ENCODE measurements around the gene ZNF420. TPM values are rescaled to one million over a fixed set of nuclear protein-coding genes. Genes with fewer than 3 reads are reported as not detected.
"Not testable (repeated sequence)": the region's sequence is repeated elsewhere in the genome, so short reads cannot be mapped to it uniquely, and the experiment has no call there.

The ZNF420 gene
- total RNA-seq = 8.7 and 10.3 TPM in 2 replicates
- polyA plus RNA-seq = 8.3 and 13.9 TPM in 2 replicates

DNA sequence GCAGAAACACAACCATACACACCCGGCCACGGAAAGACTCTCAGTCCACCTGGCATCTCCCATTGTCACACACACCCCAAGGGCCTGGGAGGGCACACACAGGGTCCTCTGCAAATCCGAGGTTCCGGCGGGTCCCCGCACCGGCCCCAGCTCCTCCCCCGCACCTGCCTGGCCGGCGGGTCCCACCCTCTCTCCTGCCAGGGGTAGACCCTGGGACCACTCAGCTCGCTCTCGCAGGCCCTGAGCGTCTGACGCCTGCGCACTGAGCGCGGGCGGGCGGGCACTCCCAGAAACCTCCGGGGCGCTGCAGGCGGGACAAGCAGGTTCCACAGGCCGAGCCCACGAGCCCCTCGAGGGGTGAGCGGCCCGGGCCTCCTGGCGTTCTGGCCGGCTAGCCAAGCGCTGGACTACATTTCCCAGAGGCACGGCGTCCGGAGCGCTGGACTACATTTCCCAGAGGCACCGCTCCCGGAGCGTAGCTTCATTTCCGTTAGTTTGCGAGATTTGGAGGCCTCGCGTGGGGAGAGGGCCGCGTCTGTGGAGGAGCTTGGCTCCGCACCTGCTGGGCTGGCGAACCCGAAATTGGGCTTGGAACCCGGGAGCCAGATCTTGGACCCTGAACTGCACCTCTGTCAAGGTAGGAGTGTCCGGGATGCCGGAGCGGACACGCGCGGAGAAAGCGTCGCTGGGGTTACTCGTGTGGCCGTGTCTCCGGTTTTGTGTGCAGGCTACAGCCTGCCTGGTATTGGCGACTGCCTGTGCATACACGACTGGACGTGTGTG is at the start of gene ZNF420:
ZNF420 (plus strand) TSS at position 500 of the 783 bp plus-strand sequence. CDS start 10,686 bp downstream, outside the sequence.
- H3K36me3 ChIP-seq = no peaks in the 10 kb centered on the region

DNA sequence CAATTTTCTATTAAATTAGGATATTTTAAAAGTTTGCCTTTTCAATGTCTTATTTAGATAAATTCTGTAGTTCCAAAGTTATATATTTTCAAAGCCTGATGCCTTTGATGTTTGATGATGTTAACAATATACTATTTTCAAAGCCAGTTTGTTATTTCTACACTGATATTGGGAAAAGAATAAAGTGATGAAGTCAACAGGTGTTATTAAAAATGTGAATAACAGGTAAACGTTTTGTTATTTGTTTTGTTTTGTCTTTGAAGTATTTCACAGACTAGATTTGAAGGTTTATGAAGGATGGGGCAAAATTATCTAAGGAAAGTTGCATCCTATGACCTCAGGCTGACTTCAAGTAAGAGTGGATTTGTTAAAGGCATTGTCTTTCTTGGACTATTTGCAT is 33.1 kb upstream of the ZNF420 start:
- no peaks in the 10 kb centered on the region for H3K9me3 ChIP-seq (ENCODE audit: low read depth)
- TF ChIP-seq, protein P1, sequence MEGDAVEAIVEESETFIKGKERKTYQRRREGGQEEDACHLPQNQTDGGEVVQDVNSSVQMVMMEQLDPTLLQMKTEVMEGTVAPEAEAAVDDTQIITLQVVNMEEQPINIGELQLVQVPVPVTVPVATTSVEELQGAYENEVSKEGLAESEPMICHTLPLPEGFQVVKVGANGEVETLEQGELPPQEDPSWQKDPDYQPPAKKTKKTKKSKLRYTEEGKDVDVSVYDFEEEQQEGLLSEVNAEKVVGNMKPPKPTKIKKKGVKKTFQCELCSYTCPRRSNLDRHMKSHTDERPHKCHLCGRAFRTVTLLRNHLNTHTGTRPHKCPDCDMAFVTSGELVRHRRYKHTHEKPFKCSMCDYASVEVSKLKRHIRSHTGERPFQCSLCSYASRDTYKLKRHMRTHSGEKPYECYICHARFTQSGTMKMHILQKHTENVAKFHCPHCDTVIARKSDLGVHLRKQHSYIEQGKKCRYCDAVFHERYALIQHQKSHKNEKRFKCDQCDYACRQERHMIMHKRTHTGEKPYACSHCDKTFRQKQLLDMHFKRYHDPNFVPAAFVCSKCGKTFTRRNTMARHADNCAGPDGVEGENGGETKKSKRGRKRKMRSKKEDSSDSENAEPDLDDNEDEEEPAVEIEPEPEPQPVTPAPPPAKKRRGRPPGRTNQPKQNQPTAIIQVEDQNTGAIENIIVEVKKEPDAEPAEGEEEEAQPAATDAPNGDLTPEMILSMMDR (IDR thresholded peaks at IDR 0.05; ENCODE audit: low read depth, low read length) = no peak
- H3K36me3 ChIP-seq = no peaks in the 10 kb centered on the region

More for the DNA sequence above, at the start of gene ZNF420:
- H3K4me3 ChIP-seq = peak within 1 kb of the TSS; percentile 82
- H3K27ac ChIP-seq = peak within 1 kb of the TSS; percentile 74
- TF ChIP-seq, protein P1 (IDR thresholded peaks at IDR 0.05; ENCODE audit: low read depth, low read length) = no peak
- peaks cover 3% of the 10 kb centered on the region for H3K27me3 ChIP-seq
- H3K9me3 ChIP-seq (ENCODE audit: low read depth) = no peaks in the 10 kb centered on the region
- H3K4me1 ChIP-seq (ENCODE audit: low read depth) = peaks cover 4% of the 10 kb centered on the region
- peak; percentile 98 for DNase-seq (ENCODE audit: low read depth in 1 of 2, low spot score in 1 of 2)

DNA sequence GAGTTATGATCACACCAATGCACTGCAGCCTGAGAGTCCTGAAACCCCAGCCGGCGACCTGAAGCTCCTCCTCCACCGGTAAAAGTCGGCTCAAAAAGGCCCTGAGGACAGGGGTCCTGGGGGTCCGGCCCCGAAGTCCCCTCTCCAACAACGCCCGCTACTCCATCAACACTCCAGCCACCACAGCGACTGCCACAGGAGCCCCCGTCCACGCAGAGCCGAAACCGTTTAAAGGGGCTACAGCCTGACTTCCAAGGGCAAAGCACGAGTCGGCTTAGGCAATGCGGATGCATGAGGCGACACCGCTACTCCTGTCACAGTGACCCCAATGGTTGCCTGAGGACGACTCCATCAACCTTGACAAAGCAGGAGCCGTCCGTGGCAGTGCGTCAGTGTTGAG is 22.9 kb upstream of the ZNF420 start:
- no peak overlapping the region for H3K27ac ChIP-seq
- TF ChIP-seq, protein P1 (IDR thresholded peaks at IDR 0.05; ENCODE audit: low read depth, low read length) = no peak
- H3K4me3 ChIP-seq = no peak overlapping the region
- no peaks in the 10 kb centered on the region for H3K36me3 ChIP-seq
- DNase-seq (ENCODE audit: low read depth in 1 of 2, low spot score in 1 of 2) = no peak
- no peaks in the 10 kb centered on the region for H3K27me3 ChIP-seq
- no peaks in the 10 kb centered on the region for H3K9me3 ChIP-seq (ENCODE audit: low read depth)
- H3K4me1 ChIP-seq (ENCODE audit: low read depth) = no peaks in the 10 kb centered on the region

More for the DNA sequence above, 33.1 kb upstream of the ZNF420 start:
- no peaks in the 10 kb centered on the region for H3K4me1 ChIP-seq (ENCODE audit: low read depth)
- no peaks in the 10 kb centered on the region for H3K27me3 ChIP-seq
- DNase-seq (ENCODE audit: low read depth in 1 of 2, low spot score in 1 of 2) = no peak
- H3K4me3 ChIP-seq = no peak overlapping the region
- H3K27ac ChIP-seq = no peak overlapping the region

DNA sequence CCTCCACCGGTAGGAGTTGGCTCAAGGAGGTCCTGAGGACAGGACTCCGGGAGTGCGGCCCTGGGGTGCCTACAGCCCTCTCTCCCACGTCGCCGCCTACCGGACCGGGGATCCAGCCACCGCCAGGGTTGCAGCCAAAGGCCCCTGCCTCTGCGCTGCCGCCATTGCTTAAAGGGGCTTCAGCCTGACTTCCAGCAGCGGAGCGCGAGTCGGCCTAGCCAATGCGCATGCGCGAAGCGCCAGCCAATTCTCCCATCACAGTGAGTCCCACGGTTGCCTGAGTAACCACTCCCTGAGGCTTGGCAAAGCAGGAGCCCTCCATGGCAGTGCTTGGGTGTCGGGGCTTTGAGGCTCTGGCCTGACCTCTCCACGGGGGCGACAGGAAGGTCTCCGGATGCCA is 21.5 kb upstream of the ZNF420 start:
- H3K27me3 ChIP-seq = no peaks in the 10 kb centered on the region
- TF ChIP-seq, protein P1 (IDR thresholded peaks at IDR 0.05; ENCODE audit: low read depth, low read length) = no peak
- no peak overlapping the region for H3K27ac ChIP-seq
- DNase-seq (ENCODE audit: low read depth in 1 of 2, low spot score in 1 of 2) = no peak
- H3K4me3 ChIP-seq = no peak overlapping the region
- no peaks in the 10 kb centered on the region for H3K9me3 ChIP-seq (ENCODE audit: low read depth)
- no peaks in the 10 kb centered on the region for H3K36me3 ChIP-seq
- no peaks in the 10 kb centered on the region for H3K4me1 ChIP-seq (ENCODE audit: low read depth)

DNA sequence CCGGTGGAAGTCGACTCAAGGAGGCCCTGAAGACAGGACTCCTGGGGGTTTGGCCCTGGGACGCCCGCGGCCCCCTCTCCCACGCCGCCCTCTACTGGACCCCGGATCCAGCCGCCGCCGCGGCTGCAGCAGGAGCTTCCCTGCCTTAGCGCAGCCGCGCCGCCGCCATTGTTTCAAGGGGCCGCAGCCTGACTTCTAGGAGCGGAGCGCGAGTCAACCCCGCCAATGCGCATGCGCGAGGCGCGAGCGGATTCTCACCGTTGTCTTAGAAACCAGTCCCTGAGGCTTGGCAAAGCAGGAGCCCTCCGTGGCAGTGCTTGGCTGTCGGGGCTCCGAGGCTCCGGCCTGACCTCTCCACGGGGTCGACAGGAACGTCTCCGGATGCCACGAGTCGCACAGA is 19.1 kb upstream of the ZNF420 start:
- TF ChIP-seq, protein P1 (IDR thresholded peaks at IDR 0.05; ENCODE audit: low read depth, low read length) = no peak
- H3K9me3 ChIP-seq (ENCODE audit: low read depth) = no peaks in the 10 kb centered on the region
- no peaks in the 10 kb centered on the region for H3K27me3 ChIP-seq
- H3K27ac ChIP-seq = no peak overlapping the region
- no peaks in the 10 kb centered on the region for H3K36me3 ChIP-seq
- no peak overlapping the region for H3K4me3 ChIP-seq
- H3K4me1 ChIP-seq (ENCODE audit: low read depth) = no peaks in the 10 kb centered on the region
- DNase-seq (ENCODE audit: low read depth in 1 of 2, low spot score in 1 of 2) = no peak

DNA sequence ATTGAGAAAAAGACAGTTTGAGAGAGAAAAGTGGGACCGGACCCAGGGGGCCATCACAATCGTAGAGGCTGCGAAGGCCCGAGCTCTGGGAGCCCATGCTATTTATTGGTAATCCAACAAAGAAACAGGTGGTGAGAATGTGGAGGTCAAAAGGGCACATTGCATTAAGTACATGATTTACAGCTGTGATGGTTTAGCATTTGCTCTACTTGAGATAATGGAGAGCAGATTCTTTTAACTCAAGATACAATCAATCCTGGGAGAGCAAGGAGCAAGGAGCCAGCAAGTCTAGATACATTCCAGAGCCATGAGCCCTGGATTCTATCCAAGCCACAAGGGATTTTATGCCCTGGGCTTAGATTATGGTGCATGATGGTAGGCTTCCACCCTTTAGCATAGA is 13.3 kb upstream of the ZNF420 start:
- DNase-seq (ENCODE audit: low read depth in 1 of 2, low spot score in 1 of 2); H3K4me3 ChIP-seq; H3K36me3 ChIP-seq; H3K4me1 ChIP-seq (ENCODE audit: low read depth); H3K27ac ChIP-seq; H3K9me3 ChIP-seq (ENCODE audit: low read depth); H3K27me3 ChIP-seq: not testable (repeated sequence)
